ENCODE results near the gene SMARCAL1.

- no peak for TF ChIP-seq CTCF (IDR thresholded peaks at IDR 0.05)
- no peak for TF ChIP-seq ELF1 (IDR thresholded peaks at IDR 0.05)
These were observed 3.3 kb downstream of the SMARCAL1 start for GRCh38 chr2:216415541-216415940.

All from SK-N-SH (cell line).